Eye (tissue), 1 donor: ENCODE measurements around the gene ASAP2.

Experiments
- DNase-seq: peaks from one replicate; pipeline ENCODE4 v3.0.0-alpha.2; 2015

The ASAP2 gene

GRCh38 chr2:9410108-9410507, 203.5 kb downstream of the ASAP2 start:
- DNase-seq = no peak

GRCh38 chr2:9412781-9413180, 206.2 kb downstream of the ASAP2 start:
- DNase-seq = no peak

- no peak for DNase-seq
Observed at GRCh38 chr2:9415516-9416169, 209.0 kb downstream of the ASAP2 start.

GRCh38 chr2:9416267-9416961, 209.8 kb downstream of the ASAP2 start:
- no peak for DNase-seq

- DNase-seq = no peak
Observed at GRCh38 chr2:9416962-9417316, 210.3 kb downstream of the ASAP2 start.

GRCh38 chr2:9417725-9418124, 211.1 kb downstream of the ASAP2 start:
- DNase-seq = no peak

- no peak for DNase-seq
Observed at GRCh38 chr2:9418746-9419145, 212.1 kb downstream of the ASAP2 start.

GRCh38 chr2:9419541-9419940, 212.9 kb downstream of the ASAP2 start:
- no peak for DNase-seq

- DNase-seq = no peak
Observed at GRCh38 chr2:9420495-9420894, 213.9 kb downstream of the ASAP2 start.

GRCh38 chr2:9422321-9423099, 215.9 kb downstream of the ASAP2 start:
- peak; percentile 69 for DNase-seq

GRCh38 chr2:9423100-9423921, 216.7 kb downstream of the ASAP2 start, which contains the start of the genes CPSF3 and ITGB1BP1:
CPSF3 (plus strand) TSS chr2:9423654; CDS start chr2:9423774, 120 bp downstream.
ITGB1BP1 (minus strand) TSS chr2:9423528; CDS start chr2:9418697, 4,831 bp downstream.
- DNase-seq = peak; percentile 99

- no peak for DNase-seq
Observed at GRCh38 chr2:9423922-9424272, 217.3 kb downstream of the ASAP2 start.

- DNase-seq = no peak
Observed at GRCh38 chr2:9424447-9425164, 218.0 kb downstream of the ASAP2 start.

GRCh38 chr2:9428965-9429577, 222.5 kb downstream of the ASAP2 start:
- DNase-seq = no peak

GRCh38 chr2:9430316-9431293, 224.0 kb downstream of the ASAP2 start:
- DNase-seq = no peak

- no peak for DNase-seq
Observed at GRCh38 chr2:9434489-9434888, 227.9 kb downstream of the ASAP2 start.

- DNase-seq = no peak
Observed at GRCh38 chr2:9439536-9439935, 232.9 kb downstream of the ASAP2 start.

GRCh38 chr2:9440058-9440727, 233.6 kb downstream of the ASAP2 start:
- DNase-seq = no peak

- DNase-seq = no peak
Observed at GRCh38 chr2:9441556-9441955, 234.9 kb downstream of the ASAP2 start.

- DNase-seq = no peak
Observed at GRCh38 chr2:9443526-9443925, 236.9 kb downstream of the ASAP2 start.
